Esophagus muscularis mucosa (tissue), 4 donors: ENCODE data around the gene PRX. TPM values are rescaled to one million over a fixed set of nuclear protein-coding genes. Genes with fewer than 3 reads are reported as not detected.

Experiments used
- DNase-seq: peaks from one replicate; pipeline ENCODE4 v3.0.0-alpha.2; 2017; ENCODE audit errors: extremely low spot score
- H3K27ac ChIP-seq, 4 donors: fragments of 200-600 bp; sonication (generic); replicated peaks in 1 of 4; 1 replicate in 3 of 4; 2 replicates in 1 of 4; pipeline ENCODE4 v1.5.1; 2016 to 2019; ENCODE audit warnings: mild to moderate bottlenecking in 1 of 4
- H3K27me3 ChIP-seq, 4 donors: fragments of 200-600 bp; sonication (generic); one replicate each; pipeline versions ENCODE4 v1.5.1 to v1.6.0; 2016 to 2019
- H3K36me3 ChIP-seq, 4 donors: fragments of 200-600 bp; sonication (generic); one replicate each; pipeline ENCODE4 v1.5.1; 2016 to 2019
- H3K4me1 ChIP-seq, 4 donors: fragments of 200-600 bp; sonication (generic); one replicate each; pipeline ENCODE4 v1.5.1; 2016 to 2019
- H3K4me3 ChIP-seq, 4 donors: fragments of 200-600 bp; sonication (generic); 1 replicate in 2 of 4; 2 replicates in 2 of 4; pipeline ENCODE4 v1.5.1; 2016 to 2019; ENCODE audit warnings: mild to moderate bottlenecking in 4 of 4, moderate library complexity in 1 of 4
- H3K9me3 ChIP-seq, 4 donors: fragments of 200-600 bp; sonication (generic); 1 replicate in 3 of 4; 2 replicates in 1 of 4; pipeline ENCODE4 v1.5.1; 2016 to 2019
- CTCF ChIP-seq, 3 experiments: fragments of 200-600 bp in 2 of 3; fragments of 450-650 bp in 1 of 3; sonication (generic) in 2 of 3; IDR thresholded peaks; one replicate each; pipeline ENCODE4 v1.5.1; 2017 to 2019; ENCODE audit warnings: antibody characterized with exemption in 3 of 3, mild to moderate bottlenecking in 2 of 3, moderate library complexity in 1 of 3
- EP300 ChIP-seq: sonication (generic); formaldehyde crosslinking; IDR thresholded peaks from one replicate; pipeline ENCODE4 v1.6.1; 2017; ENCODE audit warnings: antibody characterized with exemption
- POLR2A ChIP-seq: fragments of 450-650 bp; IDR thresholded peaks from one replicate; pipeline ENCODE4 v1.6.1; 2017; ENCODE audit warnings: antibody characterized with exemption, moderate library complexity, mild to moderate bottlenecking, low read depth
- POLR2AphosphoS5 ChIP-seq, 2 donors: sonication (generic); formaldehyde crosslinking; IDR thresholded peaks; one replicate each; pipeline ENCODE4 v1.6.1; 2017; ENCODE audit warnings: antibody characterized with exemption in 2 of 2
- WGBS: methylation state at CpG from one replicate; pipeline ENCODE4 v1.1.5; 2018; 5-methylcytosine and 5-hydroxymethylcytosine counted together
- intact Hi-C: fragments of 100-400 bp; cut with DNase I; formaldehyde crosslinking; loops from one replicate; pipeline ENCODE4 v1.15.1; 2023
- total RNA-seq, 4 donors: library from RNA; depleted of rRNA; stranded (reverse); fragments of >200 nt; gene quantifications; one replicate each; pipeline versions ENCODE4 v1.1.0 to v1.2.1, GENCODE V29; 2016

The PRX gene
- total RNA-seq, 4 donors from 2014 or later = 5.8 to 12.4 (median 8.8) TPM

- H3K36me3 ChIP-seq = peaks cover 0 to 21% (median 11%) of the 10 kb centered on the region in 4 donors
- whole genome bisulfite sequencing = 84% methylated on average over 6 of the region's 6 CpGs
- intact Hi-C loops = no loop called here
- H3K9me3 ChIP-seq = no peaks in the 10 kb centered on the region
- H3K27me3 ChIP-seq = no peaks in the 10 kb centered on the region
- H3K4me3 ChIP-seq = no peak overlapping the region
- H3K27ac ChIP-seq = no peak overlapping the region
- TF ChIP-seq CTCF (IDR thresholded peaks at IDR 0.05) (no peak), POLR2AphosphoS5 (IDR thresholded peaks at IDR 0.05) (no peak)
- H3K4me1 ChIP-seq = peaks cover 0 to 20% (median 8%) of the 10 kb centered on the region in 4 donors
- DNase-seq = no peak
Observed at GRCh38 chr19:40356681-40357595, 56.2 kb downstream of the PRX start.

GRCh38 chr19:40355975-40356680, 57.0 kb downstream of the PRX start:
- no peak overlapping the region for H3K27ac ChIP-seq
- no peak for DNase-seq
- peaks cover 0 to 25% (median 8%) of the 10 kb centered on the region in 4 donors for H3K4me1 ChIP-seq
- no peak overlapping the region for H3K4me3 ChIP-seq
- no peak for TF ChIP-seq POLR2AphosphoS5 (IDR thresholded peaks at IDR 0.05)
- no peak for TF ChIP-seq CTCF (IDR thresholded peaks at IDR 0.05)
- no peak for TF ChIP-seq POLR2A
- TF ChIP-seq EP300 = no peak
- peaks cover 0 to 18% (median 11%) of the 10 kb centered on the region in 4 donors for H3K36me3 ChIP-seq
- H3K27me3 ChIP-seq = no peaks in the 10 kb centered on the region
- intact Hi-C loops = no loop called here
- no peaks in the 10 kb centered on the region for H3K9me3 ChIP-seq
- 71% methylated on average over 9 of the region's 9 CpGs for WGBS

GRCh38 chr19:40348961-40349507, 64.1 kb downstream of the PRX start:
- H3K27me3 ChIP-seq = no peaks in the 10 kb centered on the region
- H3K4me3 ChIP-seq = peak overlapping the region; percentile 63 to 90 (median 70)
- H3K9me3 ChIP-seq = no peaks in the 10 kb centered on the region
- no peak for DNase-seq
- H3K36me3 ChIP-seq = no peaks in the 10 kb centered on the region
- TF ChIP-seq POLR2AphosphoS5 (IDR thresholded peaks at IDR 0.05) (peak in 1 of 2 donors; percentile 27), POLR2A (no peak), CTCF (IDR thresholded peaks at IDR 0.05) (no peak), EP300 (no peak)
- peak overlapping the region; percentile 71 to 86 (median 79) for H3K27ac ChIP-seq
- intact Hi-C loops = no loop called here
- WGBS = 15% methylated on average over 17 of the region's 17 CpGs
- peaks cover 9 to 45% (median 33%) of the 10 kb centered on the region in 4 donors for H3K4me1 ChIP-seq

- H3K36me3 ChIP-seq = no peaks in the 10 kb centered on the region
- DNase-seq = peak; percentile 100
- intact Hi-C loops = no loop called here
- H3K4me1 ChIP-seq = peaks cover 9 to 48% (median 36%) of the 10 kb centered on the region in 4 donors
- no peaks in the 10 kb centered on the region for H3K27me3 ChIP-seq
- WGBS = under 1% methylated on average over 30 of the region's 77 CpGs
- H3K27ac ChIP-seq = peak within 1 kb of the TSS; percentile 71 to 86 (median 79)
- no peaks in the 10 kb centered on the region for H3K9me3 ChIP-seq
- peak; percentile 99 for TF ChIP-seq POLR2AphosphoS5 (IDR thresholded peaks at IDR 0.05)
- TF ChIP-seq POLR2A = peak; percentile 87
- no peak for TF ChIP-seq CTCF (IDR thresholded peaks at IDR 0.05)
- H3K4me3 ChIP-seq = peak within 1 kb of the TSS; percentile 63 to 90 (median 70)
Observed at GRCh38 chr19:40348125-40348913, 64.9 kb downstream of the PRX start, which contains the start of the genes C19orf47 and PLD3. Gene C19orf47, minus strand, starts transcription at chr19:40348397. Its CDS starts 6,540 bp downstream, at chr19:40341857. Gene PLD3, plus strand, starts transcription at chr19:40348695. Its CDS starts 17,789 bp downstream, at chr19:40366484.
